Measurements from ENCODE around the gene RBP7.
"Not testable (repeated sequence)": the region's sequence is repeated elsewhere in the genome, so short reads cannot be mapped to it uniquely, and the experiment has no call there.

DNA sequence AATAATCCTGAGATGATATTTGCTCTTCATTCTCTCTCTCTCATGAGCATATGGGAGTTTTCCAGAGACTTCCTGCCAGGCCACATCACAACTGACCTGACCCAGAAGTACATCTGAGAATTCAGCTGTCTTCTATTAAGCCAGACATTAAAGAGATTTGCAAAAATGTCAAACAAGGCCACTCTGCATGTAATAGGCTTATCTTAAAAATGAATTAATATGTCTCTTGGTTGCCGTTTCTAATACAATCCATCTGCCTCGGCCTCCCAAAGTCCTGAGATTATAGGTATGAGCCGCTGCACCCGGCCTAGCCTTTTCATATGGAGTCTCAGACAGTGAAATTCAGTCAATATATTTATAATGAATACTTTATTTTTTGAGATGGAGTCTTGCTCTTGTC lies 25.0 kb downstream of the RBP7 start:
- TF ChIP-seq, protein P1, sequence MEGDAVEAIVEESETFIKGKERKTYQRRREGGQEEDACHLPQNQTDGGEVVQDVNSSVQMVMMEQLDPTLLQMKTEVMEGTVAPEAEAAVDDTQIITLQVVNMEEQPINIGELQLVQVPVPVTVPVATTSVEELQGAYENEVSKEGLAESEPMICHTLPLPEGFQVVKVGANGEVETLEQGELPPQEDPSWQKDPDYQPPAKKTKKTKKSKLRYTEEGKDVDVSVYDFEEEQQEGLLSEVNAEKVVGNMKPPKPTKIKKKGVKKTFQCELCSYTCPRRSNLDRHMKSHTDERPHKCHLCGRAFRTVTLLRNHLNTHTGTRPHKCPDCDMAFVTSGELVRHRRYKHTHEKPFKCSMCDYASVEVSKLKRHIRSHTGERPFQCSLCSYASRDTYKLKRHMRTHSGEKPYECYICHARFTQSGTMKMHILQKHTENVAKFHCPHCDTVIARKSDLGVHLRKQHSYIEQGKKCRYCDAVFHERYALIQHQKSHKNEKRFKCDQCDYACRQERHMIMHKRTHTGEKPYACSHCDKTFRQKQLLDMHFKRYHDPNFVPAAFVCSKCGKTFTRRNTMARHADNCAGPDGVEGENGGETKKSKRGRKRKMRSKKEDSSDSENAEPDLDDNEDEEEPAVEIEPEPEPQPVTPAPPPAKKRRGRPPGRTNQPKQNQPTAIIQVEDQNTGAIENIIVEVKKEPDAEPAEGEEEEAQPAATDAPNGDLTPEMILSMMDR (IDR thresholded peaks at IDR 0.05) = not testable (repeated sequence)
- not testable (repeated sequence) for TF ChIP-seq SIN3A (IDR thresholded peaks at IDR 0.05; ENCODE audit: borderline replicate concordance, insufficient read depth, low read depth, low read length); POLR2AphosphoS5 (IDR thresholded peaks at IDR 0.05; ENCODE audit: low read depth, low read length)

All from Panc1 (cell line).